A673 (cell line): ENCODE data around the gene CXCL3. TPM values are rescaled to one million over a fixed set of nuclear protein-coding genes. Genes with fewer than 3 reads are reported as not detected.

Experiments
- BruUV-seq: library from RNA; stranded (reverse); fragments of 400-500 nt; replicated peaks from 2 replicates; lab custom pipeline; 2021; lab: Mats Ljungman, UMichigan
- CTCF ChIA-PET: fragments of 300-600 bp; sonication (Branson Sonifier 250); formaldehyde crosslinking; loops from one replicate; lab custom pipeline; 2022; ENCODE audit warnings: antibody characterized with exemption; lab: Charles Lee
- POLR2A ChIA-PET: fragments of 300-600 bp; sonication (Branson Sonifier 250); formaldehyde crosslinking; loops from one replicate; lab custom pipeline; 2022; ENCODE audit warnings: antibody characterized with exemption; ENCODE audit not compliant: low non-redundant PET; lab: Charles Lee
- DNase-seq: peaks from one replicate; pipeline ENCODE4 v3.0.0-alpha.2; 2015; ENCODE audit warnings: low spot score
- H3K27ac ChIP-seq: fragments of 200-600 bp; sonication (generic); 2 replicates; pipeline ENCODE4 v1.5.1; 2016; ENCODE audit warnings: mixed run types, low read depth, mild to moderate bottlenecking, mixed read lengths, antibody characterized with exemption, low read length; ENCODE audit not compliant: poor library complexity, severe bottlenecking
- H3K27me3 ChIP-seq: fragments of 200-600 bp; sonication (generic); replicated peaks from 2 replicates; pipeline ENCODE4 v1.6.1; 2017; ENCODE audit warnings: mixed run types, low read depth, mild to moderate bottlenecking, mixed read lengths, antibody characterized with exemption, low read length; ENCODE audit not compliant: insufficient read depth, poor library complexity
- H3K36me3 ChIP-seq: fragments of 200-600 bp; sonication (generic); 2 replicates; pipeline ENCODE4 v1.6.1; 2016; ENCODE audit warnings: mixed run types, mild to moderate bottlenecking, mixed read lengths, antibody characterized with exemption, low read length; ENCODE audit not compliant: insufficient read depth, poor library complexity, severe bottlenecking
- H3K4me1 ChIP-seq: fragments of 200-600 bp; sonication (generic); 2 replicates; pipeline ENCODE4 v1.6.1; 2017; ENCODE audit warnings: mixed run types, mild to moderate bottlenecking, mixed read lengths, antibody characterized with exemption, low read length; ENCODE audit not compliant: insufficient read depth, poor library complexity, severe bottlenecking
- H3K4me3 ChIP-seq: fragments of 200-600 bp; sonication (generic); 2 replicates; pipeline ENCODE4 v1.5.1; 2016; ENCODE audit warnings: low read depth, mixed run types, mild to moderate bottlenecking, mixed read lengths, low read length; ENCODE audit not compliant: poor library complexity, severe bottlenecking
- H3K9me3 ChIP-seq: fragments of 200-600 bp; sonication (generic); 2 replicates; pipeline ENCODE4 v1.6.1; 2016; ENCODE audit warnings: mixed run types, low read depth, mild to moderate bottlenecking, mixed read lengths, antibody characterized with exemption, low read length; ENCODE audit not compliant: poor library complexity, severe bottlenecking
- EZH2 ChIP-seq: fragments of 200-600 bp; sonication (generic); IDR thresholded peaks from 2 replicates; pipeline ENCODE4 v1.6.1; 2017; ENCODE audit warnings: borderline replicate concordance, low read depth, mild to moderate bottlenecking, mixed read lengths, antibody characterized with exemption, low read length; ENCODE audit not compliant: poor library complexity, severe bottlenecking
- intact Hi-C: fragments of 100-400 bp; cut with micrococcal nuclease; formaldehyde crosslinking; loops from one replicate; pipeline ENCODE4 v1.10.0; 2022; ENCODE audit not compliant: unreplicated experiment
- total RNA-seq: library from RNA; stranded (reverse); gene quantifications from 2 replicates; pipeline ENCODE4 v1.2.3, GENCODE V29; 2021
- TF ChIP-seq, protein P1 (sequence below): fragments of 300-800, 200-600 bp; sonication (generic); conservative IDR thresholded peaks from 2 replicates; pipeline ENCODE4 v1.5.1; 2017; ENCODE audit warnings: low read depth, mild to moderate bottlenecking, antibody characterized with exemption, low read length, moderate library complexity, mixed read lengths

CXCL3 gene
- total RNA-seq, 1 experiment from 2014 or later: 0.24 TPM

- ChIA-PET CTCF (no interaction called here), POLR2A (no interaction called here)
- no peaks in the 10 kb centered on the region for H3K4me1 ChIP-seq
- H3K36me3 ChIP-seq: no peaks in the 10 kb centered on the region
- intact Hi-C loops: no loop called here
- H3K4me3 ChIP-seq: no peak overlapping the region
- BruUV-seq: no TSS peak
- DNase-seq: no peak
- no peaks in the 10 kb centered on the region for H3K9me3 ChIP-seq
- no peak for TF ChIP-seq EZH2
- no peaks in the 10 kb centered on the region for H3K27me3 ChIP-seq
- no peak overlapping the region for H3K27ac ChIP-seq
Observed at GRCh38 chr4:74014332-74014731, 24.2 kb downstream of the CXCL3 start.

- H3K36me3 ChIP-seq: no peaks in the 10 kb centered on the region
- no TSS peak for BruUV-seq
- no peak for DNase-seq
- intact Hi-C loops: no loop called here
- CTCF ChIA-PET: no interaction called here
- TF ChIP-seq, protein P1, sequence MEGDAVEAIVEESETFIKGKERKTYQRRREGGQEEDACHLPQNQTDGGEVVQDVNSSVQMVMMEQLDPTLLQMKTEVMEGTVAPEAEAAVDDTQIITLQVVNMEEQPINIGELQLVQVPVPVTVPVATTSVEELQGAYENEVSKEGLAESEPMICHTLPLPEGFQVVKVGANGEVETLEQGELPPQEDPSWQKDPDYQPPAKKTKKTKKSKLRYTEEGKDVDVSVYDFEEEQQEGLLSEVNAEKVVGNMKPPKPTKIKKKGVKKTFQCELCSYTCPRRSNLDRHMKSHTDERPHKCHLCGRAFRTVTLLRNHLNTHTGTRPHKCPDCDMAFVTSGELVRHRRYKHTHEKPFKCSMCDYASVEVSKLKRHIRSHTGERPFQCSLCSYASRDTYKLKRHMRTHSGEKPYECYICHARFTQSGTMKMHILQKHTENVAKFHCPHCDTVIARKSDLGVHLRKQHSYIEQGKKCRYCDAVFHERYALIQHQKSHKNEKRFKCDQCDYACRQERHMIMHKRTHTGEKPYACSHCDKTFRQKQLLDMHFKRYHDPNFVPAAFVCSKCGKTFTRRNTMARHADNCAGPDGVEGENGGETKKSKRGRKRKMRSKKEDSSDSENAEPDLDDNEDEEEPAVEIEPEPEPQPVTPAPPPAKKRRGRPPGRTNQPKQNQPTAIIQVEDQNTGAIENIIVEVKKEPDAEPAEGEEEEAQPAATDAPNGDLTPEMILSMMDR: no peak
- no peak for TF ChIP-seq EZH2
- no peaks in the 10 kb centered on the region for H3K27me3 ChIP-seq
- no peak overlapping the region for H3K4me3 ChIP-seq
- H3K4me1 ChIP-seq: no peaks in the 10 kb centered on the region
- H3K9me3 ChIP-seq: no peaks in the 10 kb centered on the region
- POLR2A ChIA-PET: no interaction called here
- no peak overlapping the region for H3K27ac ChIP-seq
Observed at GRCh38 chr4:74013264-74013663, 25.2 kb downstream of the CXCL3 start.

DNA sequence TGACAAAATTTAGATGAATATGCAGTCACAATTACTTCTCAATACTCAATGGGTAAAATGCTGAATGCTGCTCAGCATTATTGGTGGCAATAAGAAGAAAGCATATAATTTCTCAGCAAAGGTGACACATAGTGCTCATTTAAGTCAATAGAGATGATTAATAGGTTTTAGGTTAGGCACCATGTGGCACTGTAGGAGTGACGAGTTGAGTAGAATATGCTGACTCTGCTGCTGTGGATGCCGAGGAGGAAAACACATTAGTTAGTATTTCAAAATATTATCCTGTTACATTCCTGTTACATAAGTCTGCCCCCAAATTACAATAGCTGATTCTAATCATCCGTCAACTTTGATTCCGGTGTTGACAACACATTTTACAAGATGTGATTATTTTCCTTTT is 26.4 kb downstream of the CXCL3 start:
- POLR2A ChIA-PET: no interaction called here
- Histone ChIP-seq H3K36me3 (no peaks in the 10 kb centered on the region), H3K27ac (no peak overlapping the region), H3K4me1 (no peaks in the 10 kb centered on the region), H3K4me3 (no peak overlapping the region), H3K27me3 (no peaks in the 10 kb centered on the region), H3K9me3 (no peaks in the 10 kb centered on the region)
- DNase-seq: no peak
- no TSS peak for BruUV-seq
- no peak for TF ChIP-seq EZH2
- TF ChIP-seq, protein P1: no peak
- intact Hi-C loops: no loop called here
- CTCF ChIA-PET: no interaction called here

DNA sequence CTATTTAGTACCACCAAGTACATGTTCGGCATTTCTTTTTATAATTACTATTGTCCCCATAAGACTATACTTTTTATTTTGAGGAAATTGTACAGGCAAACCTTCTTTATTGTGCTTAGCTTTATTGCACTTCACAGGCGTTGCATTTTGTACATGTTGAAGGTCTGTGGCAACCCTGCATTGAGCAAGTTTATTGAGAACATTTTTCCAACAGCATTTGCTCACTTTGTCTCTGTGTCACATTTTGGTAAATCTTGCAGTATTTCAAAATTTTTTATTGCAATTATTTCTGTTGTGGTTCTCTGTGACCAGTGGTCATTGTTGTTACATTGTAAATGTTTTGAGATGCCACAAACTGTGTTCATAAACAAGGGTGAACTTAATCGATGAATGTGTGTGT is 29.2 kb downstream of the CXCL3 start:
- CTCF ChIA-PET: no interaction called here
- intact Hi-C loops: no loop called here

More for the DNA sequence above, 29.2 kb downstream of the CXCL3 start:
- H3K4me3 ChIP-seq: no peak overlapping the region
- no peaks in the 10 kb centered on the region for H3K36me3 ChIP-seq
- BruUV-seq: no TSS peak
- H3K27me3 ChIP-seq: no peaks in the 10 kb centered on the region
- H3K9me3 ChIP-seq: no peaks in the 10 kb centered on the region
- no peak overlapping the region for H3K27ac ChIP-seq
- no peaks in the 10 kb centered on the region for H3K4me1 ChIP-seq
- TF ChIP-seq EZH2: no peak
- TF ChIP-seq, protein P1: no peak
- POLR2A ChIA-PET: no interaction called here
- DNase-seq: no peak
